HG02943 (cell line): Measurements from ENCODE around the gene CDC20.

ENCODE experiments used
- ATAC-seq: cut with Tn5 transposase; IDR thresholded peaks from one replicate; pipeline ENCODE4 v1.9.1; 2021; ENCODE audit warnings: mild to moderate bottlenecking, low read depth, moderate library complexity; ENCODE audit not compliant: unreplicated experiment

Gene CDC20

DNA sequence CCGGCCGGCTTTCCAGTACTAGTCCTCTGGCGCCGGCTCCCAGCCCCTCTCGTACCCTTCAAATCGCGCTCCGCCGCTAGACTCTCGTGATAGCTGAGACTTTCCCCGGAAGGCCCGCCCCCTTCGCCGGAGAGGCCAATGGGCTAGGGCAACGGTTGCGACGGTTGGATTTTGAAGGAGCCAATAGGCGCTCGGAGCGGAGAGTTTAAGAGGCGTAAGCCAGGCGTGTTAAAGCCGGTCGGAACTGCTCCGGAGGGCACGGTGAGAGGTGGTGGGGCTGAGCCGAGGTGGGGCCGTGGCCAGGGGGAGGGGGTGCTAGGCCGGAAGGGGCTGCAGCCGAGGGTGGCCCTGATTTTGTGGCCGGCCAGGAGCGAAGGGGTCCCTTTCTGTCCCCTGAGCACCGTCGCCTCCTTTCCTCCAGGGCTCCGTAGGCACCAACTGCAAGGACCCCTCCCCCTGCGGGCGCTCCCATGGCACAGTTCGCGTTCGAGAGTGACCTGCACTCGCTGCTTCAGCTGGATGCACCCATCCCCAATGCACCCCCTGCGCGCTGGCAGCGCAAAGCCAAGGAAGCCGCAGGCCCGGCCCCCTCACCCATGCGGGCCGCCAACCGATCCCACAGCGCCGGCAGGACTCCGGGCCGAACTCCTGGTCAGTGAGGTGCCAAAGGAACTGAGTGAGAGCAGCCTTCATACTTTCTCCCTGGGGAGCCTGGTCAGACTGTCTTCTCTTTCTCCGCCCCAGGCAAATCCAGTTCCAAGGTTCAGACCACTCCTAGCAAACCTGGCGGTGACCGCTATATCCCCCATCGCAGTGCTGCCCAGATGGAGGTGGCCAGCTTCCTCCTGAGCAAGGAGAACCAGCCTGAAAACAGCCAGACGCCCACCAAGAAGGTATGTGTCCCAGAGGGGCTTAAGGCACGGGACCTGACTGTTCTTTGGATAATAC lies at the start of gene CDC20:
Gene CDC20 (plus strand): TSS at position 236 of the 948 bp plus-strand sequence. CDS start 235 bp downstream, at position 471.
- peak; percentile 92 for ATAC-seq

DNA sequence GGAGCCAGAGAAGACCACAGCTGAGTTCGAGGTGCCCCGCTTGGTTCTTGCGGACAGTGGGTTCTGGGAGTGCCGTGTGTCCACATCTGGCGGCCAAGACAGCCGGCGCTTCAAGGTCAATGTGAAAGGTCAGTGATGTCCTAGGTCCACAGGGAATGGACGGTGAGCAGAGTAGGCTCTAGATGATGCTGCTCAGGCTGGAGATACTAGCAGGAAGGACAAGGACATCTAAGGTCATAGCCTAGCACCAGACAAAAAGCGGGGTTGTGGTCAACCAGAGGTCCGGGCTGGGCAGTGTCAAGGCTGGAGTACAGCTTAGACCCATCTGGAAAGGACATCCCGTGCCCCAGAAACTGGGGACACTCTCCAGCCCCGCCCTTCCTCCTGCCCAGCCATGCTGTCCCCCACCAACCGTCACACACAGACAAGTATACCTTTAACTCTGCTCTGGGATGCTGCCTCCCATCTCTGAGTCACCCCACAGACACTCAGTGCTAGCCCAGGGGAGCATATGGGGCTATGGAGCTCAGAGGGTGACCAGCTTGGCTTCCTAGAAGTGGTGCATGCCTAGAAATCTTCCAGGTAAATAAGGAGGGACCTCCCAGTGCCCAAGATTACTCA lies 49.3 kb upstream of the CDC20 start:
- ATAC-seq: no peak

DNA sequence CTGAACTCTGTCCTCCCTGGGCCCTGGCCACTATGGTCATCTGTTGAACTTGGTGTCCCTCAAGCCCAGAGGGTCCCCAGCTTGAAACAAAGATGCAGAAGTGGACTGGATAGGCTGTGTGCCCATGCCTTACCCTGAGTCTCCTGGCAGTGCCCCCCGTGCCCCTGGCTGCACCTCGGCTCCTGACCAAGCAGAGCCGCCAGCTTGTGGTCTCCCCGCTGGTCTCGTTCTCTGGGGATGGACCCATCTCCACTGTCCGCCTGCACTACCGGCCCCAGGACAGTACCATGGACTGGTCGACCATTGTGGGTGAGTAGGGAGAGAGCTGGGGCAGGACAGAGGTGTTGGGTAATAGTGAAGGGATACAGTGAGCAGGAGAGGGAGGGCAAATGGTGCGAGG lies 47.3 kb upstream of the CDC20 start:
- no peak for ATAC-seq

DNA sequence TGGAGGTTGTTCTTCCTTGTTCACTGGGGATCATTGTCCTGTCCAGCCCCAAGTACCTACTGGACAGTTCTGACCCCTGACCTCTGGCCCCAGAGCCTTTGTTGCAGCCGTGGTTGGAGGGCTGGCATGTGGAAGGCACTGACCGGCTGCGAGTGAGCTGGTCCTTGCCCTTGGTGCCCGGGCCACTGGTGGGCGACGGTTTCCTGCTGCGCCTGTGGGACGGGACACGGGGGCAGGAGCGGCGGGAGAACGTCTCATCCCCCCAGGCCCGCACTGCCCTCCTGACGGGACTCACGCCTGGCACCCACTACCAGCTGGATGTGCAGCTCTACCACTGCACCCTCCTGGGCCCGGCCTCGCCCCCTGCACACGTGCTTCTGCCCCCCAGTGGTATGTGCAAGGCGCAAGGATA lies 46.6 kb upstream of the CDC20 start:
- ATAC-seq: no peak

DNA sequence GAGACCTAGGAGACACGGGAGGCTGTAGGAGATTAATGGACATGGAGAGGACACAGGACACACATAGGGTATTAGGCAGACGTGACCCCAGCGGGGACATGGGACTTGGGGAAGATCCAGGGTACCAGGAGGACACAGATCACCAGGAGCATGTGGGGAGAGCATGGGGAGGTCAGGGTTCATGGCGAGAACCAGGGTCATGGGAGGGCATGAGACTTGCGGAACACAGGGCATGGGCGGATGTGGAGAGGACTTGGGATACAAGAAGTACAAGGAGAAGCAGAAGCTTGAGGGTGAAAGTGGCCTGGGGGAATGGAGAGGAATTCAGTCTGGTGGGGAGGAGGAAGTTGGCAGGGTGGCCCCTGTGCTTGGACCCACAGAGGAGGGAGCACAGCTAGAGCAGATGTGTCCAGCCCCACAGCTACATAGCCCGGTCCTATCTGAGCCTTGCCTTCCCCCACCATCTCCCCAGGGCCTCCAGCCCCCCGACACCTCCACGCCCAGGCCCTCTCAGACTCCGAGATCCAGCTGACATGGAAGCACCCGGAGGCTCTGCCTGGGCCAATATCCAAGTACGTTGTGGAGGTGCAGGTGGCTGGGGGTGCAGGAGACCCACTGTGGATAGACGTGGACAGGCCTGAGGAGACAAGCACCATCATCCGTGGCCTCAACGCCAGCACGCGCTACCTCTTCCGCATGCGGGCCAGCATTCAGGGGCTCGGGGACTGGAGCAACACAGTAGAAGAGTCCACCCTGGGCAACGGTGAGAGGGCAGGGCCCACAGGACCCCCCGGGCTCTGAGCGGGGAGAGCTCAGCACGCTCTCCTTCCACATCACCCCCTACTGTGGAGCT lies 45.9 kb upstream of the CDC20 start:
- no peak for ATAC-seq

DNA sequence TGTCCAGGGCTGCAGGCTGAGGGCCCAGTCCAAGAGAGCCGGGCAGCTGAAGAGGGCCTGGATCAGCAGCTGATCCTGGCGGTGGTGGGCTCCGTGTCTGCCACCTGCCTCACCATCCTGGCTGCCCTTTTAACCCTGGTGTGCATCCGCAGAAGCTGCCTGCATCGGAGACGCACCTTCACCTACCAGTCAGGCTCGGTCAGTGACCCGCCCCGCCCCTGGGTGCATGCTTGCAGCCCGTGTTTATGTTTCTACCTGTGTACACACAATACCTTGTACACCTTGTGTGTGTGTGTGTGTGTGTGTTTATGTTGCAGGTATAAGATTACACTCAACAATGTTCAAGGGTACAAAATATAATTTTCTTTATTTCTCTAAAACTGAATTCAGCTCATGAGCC lies 45.0 kb upstream of the CDC20 start:
- ATAC-seq: no peak

DNA sequence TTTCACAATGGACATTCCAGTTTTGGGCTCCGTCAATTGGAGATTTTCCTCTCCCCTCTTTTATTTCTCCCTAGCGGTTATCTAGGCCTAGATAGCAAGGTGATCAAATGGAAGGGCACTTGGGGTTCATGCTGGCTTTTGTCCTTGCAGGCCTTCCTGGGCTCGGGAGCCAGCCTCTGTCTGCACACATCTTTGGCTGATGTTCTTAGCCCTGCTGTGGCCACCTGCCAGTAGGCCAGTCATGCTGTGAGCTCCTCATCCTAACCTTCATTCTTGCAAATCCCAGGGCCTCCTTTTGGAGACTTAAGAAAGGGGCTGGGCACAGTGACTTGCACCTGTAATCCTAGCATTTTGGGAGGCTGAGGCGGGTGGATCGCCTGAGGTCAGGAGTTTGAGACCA lies 44.5 kb upstream of the CDC20 start:
- ATAC-seq: no peak

DNA sequence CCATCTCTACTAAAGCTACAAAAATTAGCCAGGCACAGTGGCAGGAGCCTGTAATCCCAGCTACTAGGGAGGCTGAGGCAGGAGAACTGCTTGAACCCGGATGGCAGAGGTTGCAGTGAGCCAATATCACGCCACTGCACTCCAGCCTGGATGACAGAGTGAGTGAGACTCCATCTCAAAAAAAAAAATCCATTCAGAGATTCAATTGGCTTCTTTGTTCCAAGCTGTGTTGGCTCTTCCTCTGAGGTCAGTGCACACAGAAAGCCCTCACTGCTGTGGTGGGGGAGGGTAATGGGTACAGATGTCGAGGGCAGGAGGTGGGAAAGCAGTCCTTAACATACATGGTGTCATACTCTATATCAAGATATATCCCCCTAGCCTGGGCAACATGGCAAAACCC lies 43.3 kb upstream of the CDC20 start:
- ATAC-seq: no peak

DNA sequence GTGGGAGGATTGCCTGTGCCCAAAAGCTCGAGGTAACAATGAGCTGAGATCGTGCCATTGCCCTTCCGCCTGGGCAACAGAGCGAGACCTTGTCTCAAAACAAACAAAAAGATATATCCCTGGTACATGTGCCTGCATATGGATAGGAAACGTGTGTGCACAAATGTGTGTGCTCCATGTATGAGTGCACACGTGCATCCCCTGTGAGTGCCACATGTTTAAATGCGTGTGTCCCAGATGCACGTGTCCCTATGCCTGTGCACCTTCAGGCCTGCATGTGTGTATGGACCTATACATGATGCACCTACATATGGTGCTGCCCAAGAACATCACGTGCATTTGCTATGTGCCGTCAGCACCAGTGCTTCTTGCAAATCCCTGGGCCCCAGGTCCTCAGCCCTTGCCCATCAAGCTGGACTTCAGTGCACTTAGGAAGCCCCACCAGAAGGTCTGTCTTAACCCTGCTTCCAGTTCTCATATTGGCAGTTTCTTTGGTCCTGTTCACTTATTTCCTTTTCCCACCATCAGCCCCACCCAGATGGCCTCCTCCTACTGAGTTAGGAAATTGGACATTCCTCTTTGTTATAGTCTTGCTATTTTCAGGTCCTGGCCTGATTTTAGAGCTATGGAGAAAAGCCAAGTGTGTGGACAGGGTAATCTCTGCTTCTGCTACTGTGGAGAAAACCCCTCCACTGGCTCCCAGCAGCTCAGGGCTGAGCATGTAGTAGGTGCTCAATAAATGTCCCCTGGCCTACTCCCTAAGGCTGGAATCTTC lies 42.6 kb upstream of the CDC20 start:
- no peak for ATAC-seq

DNA sequence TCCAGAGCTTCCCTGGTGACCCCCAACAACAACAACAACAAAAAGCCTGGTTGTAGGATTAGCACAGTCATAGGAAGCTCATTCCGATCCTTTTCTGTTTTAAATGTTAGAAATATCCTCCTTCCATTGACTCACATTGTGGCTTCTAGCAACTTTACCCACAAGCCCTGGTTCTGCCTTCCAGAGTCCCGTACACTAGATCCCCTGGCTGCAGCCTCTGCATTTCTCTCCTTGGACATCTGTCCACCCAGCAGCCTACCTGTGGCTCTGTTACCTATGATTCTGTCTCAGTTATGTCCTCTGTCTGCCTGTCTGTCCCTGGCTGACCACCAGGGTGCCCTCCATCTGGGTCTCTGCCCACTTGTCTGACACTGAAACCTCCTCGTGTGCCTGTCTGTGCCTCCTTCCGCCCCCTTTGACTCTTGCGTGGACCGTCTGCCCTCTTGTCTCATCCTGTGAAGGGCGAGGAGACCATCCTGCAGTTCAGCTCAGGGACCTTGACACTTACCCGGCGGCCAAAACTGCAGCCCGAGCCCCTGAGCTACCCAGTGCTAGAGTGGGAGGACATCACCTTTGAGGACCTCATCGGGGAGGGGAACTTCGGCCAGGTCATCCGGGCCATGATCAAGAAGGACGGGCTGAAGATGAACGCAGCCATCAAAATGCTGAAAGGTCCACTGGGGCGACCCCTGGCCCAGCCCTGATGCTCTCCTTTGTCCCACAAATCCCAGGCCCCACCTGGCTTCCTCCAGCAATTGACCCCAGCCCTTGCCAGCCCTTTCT lies 41.9 kb upstream of the CDC20 start:
- no peak for ATAC-seq

DNA sequence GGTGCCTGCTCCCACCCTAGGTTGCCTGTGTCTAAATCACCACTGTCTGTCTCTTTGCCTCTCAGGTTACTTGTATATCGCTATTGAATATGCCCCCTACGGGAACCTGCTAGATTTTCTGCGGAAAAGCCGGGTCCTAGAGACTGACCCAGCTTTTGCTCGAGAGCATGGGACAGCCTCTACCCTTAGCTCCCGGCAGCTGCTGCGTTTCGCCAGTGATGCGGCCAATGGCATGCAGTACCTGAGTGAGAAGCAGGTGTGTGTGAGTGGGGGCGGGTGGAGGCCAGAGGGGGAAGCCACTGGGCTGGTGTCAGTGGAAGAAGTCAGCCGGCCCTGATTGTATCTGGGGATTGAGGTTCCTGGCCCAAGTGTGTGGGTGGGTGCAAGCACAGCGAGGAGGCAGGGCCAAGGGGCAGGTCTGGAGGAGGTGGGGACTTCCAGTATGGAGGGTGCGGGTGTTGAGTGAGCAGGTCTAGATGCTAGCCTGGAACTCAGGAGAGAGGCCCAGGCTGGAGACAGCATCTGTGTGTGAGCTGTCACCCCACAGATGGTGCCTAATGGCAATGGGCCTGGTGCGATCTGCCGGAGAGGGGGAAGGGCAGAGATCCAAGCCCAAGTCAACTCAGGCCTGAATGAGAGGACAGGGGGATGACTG lies 40.8 kb upstream of the CDC20 start:
- ATAC-seq: no peak

DNA sequence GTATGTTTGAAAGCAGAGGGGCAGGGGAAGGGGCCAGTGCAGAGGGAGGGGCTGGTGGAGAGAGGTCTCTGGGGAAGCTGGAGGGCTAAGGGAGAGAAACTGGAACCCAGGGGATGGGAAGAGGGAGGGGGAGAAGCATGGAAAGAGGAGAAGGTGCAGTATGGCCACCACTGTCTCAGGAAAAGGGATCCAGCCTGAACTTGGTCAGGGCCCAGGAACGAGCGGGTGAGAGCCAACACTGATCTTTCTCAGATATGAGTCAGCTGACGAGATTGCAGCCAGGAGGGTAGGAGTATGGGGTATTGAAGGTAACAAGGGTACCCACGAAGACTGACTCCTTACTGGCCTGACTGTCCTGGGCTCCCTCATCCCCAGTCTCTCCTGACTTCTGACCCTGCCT lies 40.0 kb upstream of the CDC20 start:
- ATAC-seq: no peak

DNA sequence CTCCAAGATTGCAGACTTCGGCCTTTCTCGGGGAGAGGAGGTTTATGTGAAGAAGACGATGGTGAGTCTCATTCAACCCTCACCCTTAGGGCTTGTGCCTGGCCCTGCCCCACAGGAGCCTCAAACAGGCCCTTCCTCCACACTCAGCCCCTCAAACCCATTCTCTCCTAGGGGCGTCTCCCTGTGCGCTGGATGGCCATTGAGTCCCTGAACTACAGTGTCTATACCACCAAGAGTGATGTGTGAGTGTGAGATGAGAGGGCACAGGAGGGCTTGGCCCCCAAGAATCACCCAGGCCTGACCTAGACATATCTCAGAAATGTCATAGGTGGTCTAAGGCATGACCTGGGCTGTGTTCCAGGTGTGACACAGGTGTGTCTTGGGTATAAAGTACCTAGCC lies 39.5 kb upstream of the CDC20 start:
- ATAC-seq: no peak

DNA sequence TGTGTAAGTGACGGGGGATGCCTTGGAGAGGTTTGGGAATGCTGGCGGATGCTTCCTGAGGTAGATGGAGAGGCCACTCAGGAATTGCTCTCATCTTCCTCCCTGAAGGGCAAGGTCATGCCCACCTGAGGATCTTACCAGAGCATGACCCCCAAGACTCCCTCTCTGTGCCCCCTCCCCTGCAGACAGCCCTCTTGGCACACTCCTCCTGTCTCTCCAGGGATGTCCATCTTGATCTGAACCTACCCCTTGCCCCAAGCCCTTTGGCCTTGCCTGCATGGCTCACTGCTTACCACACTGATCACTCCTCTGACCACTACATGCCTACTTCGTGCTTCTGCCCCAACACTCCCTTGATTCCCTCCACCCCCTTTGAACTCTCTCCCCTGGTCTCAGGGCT lies 39.0 kb upstream of the CDC20 start:
- no peak for ATAC-seq

DNA sequence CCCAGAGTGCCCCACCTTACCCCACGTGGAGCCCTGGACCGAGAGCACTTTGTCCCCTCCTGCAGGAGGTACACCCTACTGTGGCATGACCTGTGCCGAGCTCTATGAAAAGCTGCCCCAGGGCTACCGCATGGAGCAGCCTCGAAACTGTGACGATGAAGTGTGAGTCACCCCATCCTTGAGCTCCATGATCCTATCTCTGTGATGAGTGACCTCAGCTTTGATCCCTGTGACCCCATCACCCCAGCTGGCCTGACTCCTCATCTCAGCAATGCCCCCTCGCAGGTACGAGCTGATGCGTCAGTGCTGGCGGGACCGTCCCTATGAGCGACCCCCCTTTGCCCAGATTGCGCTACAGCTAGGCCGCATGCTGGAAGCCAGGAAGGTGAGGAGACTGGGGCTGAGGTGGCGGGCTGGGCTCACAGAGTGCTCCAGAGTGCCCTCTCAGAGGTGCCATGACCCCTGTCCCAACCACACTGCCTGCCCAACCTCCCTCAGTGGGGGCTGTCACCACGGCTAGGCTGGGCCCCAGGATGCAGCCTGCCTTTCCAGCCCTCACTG lies 37.4 kb upstream of the CDC20 start:
- no peak for ATAC-seq

DNA sequence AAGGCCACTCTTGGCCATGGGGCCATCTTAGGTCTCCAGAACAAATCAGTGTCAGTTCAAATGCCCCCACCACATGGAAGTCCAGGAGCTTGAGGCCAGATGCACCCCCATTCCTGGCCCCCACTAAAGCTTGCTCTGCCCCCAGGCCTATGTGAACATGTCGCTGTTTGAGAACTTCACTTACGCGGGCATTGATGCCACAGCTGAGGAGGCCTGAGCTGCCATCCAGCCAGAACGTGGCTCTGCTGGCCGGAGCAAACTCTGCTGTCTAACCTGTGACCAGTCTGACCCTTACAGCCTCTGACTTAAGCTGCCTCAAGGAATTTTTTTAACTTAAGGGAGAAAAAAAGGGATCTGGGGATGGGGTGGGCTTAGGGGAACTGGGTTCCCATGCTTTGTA lies 36.3 kb upstream of the CDC20 start:
- ATAC-seq: no peak

DNA sequence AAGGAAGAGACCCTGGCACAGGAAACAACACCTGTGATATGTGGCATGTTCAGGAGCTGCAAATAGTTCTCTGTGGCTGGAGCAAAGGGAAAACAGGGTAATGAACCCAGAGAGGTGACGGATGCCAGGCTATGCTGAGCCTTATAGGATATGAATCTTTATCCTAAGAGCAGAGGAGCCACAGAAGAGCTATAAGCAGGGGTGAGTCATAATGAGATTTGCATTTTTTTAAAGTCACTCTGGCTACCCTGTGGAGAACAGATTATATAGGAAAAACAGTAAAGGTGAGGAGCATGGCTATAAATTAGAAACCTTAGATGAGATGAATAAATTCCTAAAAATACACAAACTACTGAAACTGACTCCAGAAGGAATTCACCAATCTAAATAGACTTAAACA lies 34.0 kb upstream of the CDC20 start:
- no peak for ATAC-seq

DNA sequence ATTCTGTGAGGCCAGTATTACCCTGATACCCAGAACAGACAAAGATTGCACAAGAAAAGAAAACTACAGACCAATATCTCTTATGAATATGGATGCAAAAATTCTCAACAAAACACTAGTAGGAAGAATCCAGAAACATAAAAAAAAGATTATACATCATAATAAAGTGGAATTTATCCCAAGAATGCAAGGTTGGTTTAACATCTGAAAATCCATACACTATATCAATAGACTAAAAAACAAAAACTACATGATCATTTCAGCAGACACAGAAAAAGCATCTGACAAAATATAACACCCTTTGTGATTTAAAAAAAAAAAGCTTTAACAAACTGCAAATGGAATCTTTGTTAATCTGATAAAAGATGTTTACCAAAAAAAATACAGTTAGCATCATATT lies 33.4 kb upstream of the CDC20 start:
- ATAC-seq: no peak
